WTC11 (cell line): ENCODE data around the gene ZRANB1. TPM values are rescaled to one million over a fixed set of nuclear protein-coding genes. Genes with fewer than 3 reads are reported as not detected.

ENCODE experiments used
- ATAC-seq: fragments of 200-7000 bp; cut with Tn5 transposase; 2 replicates; pipeline ENCODE4 v1.10.0; 2021; ENCODE audit warnings: mild to moderate bottlenecking, moderate library complexity
- CTCF ChIA-PET: fragments of 300-600 bp; sonication (Branson Sonifier 250); formaldehyde crosslinking; loops from one replicate; lab custom pipeline; 2021; ENCODE audit warnings: antibody characterized with exemption; lab: Charles Lee
- POLR2A ChIA-PET: fragments of 350-600 bp; sonication (Branson Sonifier 250); formaldehyde crosslinking; loops from one replicate; lab custom pipeline; 2021; ENCODE audit warnings: antibody characterized with exemption; lab: Charles Lee
- DNase-seq: peaks from one replicate; pipeline ENCODE4 v3.0.0; 2021; ENCODE audit warnings: low spot score
- H3K27ac Mint-ChIP-seq: 2 replicates; pipeline ENCODE4 v1.8.0; 2021; ENCODE audit warnings: mixed read lengths
- H3K27me3 Mint-ChIP-seq: 2 replicates; pipeline ENCODE4 v1.8.0; 2021; ENCODE audit warnings: low read depth, mild to moderate bottlenecking, moderate library complexity, mixed read lengths
- H3K36me3 Mint-ChIP-seq: 2 replicates; pipeline ENCODE4 v1.8.0; 2021; ENCODE audit warnings: mixed read lengths
- H3K4me1 Mint-ChIP-seq: 2 replicates; pipeline ENCODE4 v1.8.0; 2022; ENCODE audit warnings: mixed read lengths
- H3K4me3 Mint-ChIP-seq: 2 replicates; pipeline ENCODE4 v1.8.0; 2021; ENCODE audit warnings: mild to moderate bottlenecking, moderate library complexity, mixed read lengths
- H3K9me3 Mint-ChIP-seq: 2 replicates; pipeline ENCODE4 v1.8.0; 2021; ENCODE audit warnings: mixed read lengths
- AFF4 ChIP-seq: sonication (generic); formaldehyde crosslinking; IDR thresholded peaks from 2 replicates; pipeline ENCODE4 v1.8.1; 2023; ENCODE audit warnings: mild to moderate bottlenecking, missing genetic modification reagents, borderline replicate concordance
- AR ChIP-seq: fragments of 250-450 bp; sonication (Bioruptor Pico); IDR thresholded peaks from 2 replicates; pipeline ENCODE4 v1.9.0; 2021; ENCODE audit warnings: mild to moderate bottlenecking
- CDX4 ChIP-seq: fragments of 250-450 bp; sonication (Bioruptor Pico); IDR thresholded peaks from 2 replicates; pipeline ENCODE4 v1.9.0; 2021; ENCODE audit warnings: moderate library complexity, mild to moderate bottlenecking, inconsistent platforms, borderline replicate concordance
- CTCF ChIP-seq: fragments of 200-600 bp; IDR thresholded peaks from 2 replicates; pipeline ENCODE4 v1.8.0; 2022; ENCODE audit warnings: antibody characterized with exemption
- ETV6 ChIP-seq: sonication (generic); formaldehyde crosslinking; IDR thresholded peaks from 2 replicates; pipeline ENCODE4 v1.8.1; 2022; ENCODE audit warnings: mild to moderate bottlenecking, missing genetic modification reagents
- FOXP1 ChIP-seq: sonication (generic); formaldehyde crosslinking; IDR thresholded peaks from 2 replicates; pipeline ENCODE4 v1.8.0; 2022; ENCODE audit warnings: missing genetic modification reagents, mild to moderate bottlenecking, moderate library complexity, borderline replicate concordance
- IRF2 ChIP-seq: sonication (generic); formaldehyde crosslinking; IDR thresholded peaks from 2 replicates; pipeline ENCODE4 v1.8.0; 2022; ENCODE audit warnings: low read depth, missing genetic modification reagents, borderline replicate concordance
- JUN ChIP-seq: sonication (generic); formaldehyde crosslinking; IDR thresholded peaks from 2 replicates; pipeline ENCODE4 v1.8.0; 2023; ENCODE audit warnings: mild to moderate bottlenecking, missing genetic modification reagents
- KAT7 ChIP-seq: sonication (generic); formaldehyde crosslinking; IDR thresholded peaks from 2 replicates; pipeline ENCODE4 v1.8.1; 2023; ENCODE audit warnings: missing genetic modification reagents, mild to moderate bottlenecking, borderline replicate concordance
- MAX ChIP-seq: sonication (generic); formaldehyde crosslinking; IDR thresholded peaks from 2 replicates; pipeline ENCODE4 v1.8.0; 2022; ENCODE audit warnings: mild to moderate bottlenecking, missing genetic modification reagents
- NR2C2 ChIP-seq: sonication (generic); formaldehyde crosslinking; IDR thresholded peaks from 2 replicates; pipeline ENCODE4 v1.8.0; 2022; ENCODE audit warnings: mild to moderate bottlenecking, missing genetic modification reagents
- PRRX2 ChIP-seq: fragments of 250-450 bp; sonication (Bioruptor Pico); IDR thresholded peaks from 2 replicates; pipeline ENCODE4 v1.8.0; 2021; ENCODE audit warnings: mild to moderate bottlenecking
- RELA ChIP-seq: sonication (generic); formaldehyde crosslinking; IDR thresholded peaks from 2 replicates; pipeline ENCODE4 v1.8.1; 2022; ENCODE audit warnings: missing genetic modification reagents, mild to moderate bottlenecking, borderline replicate concordance
- SMAD3 ChIP-seq: sonication (generic); formaldehyde crosslinking; IDR thresholded peaks from 2 replicates; pipeline ENCODE4 v1.8.0; 2022; ENCODE audit warnings: missing genetic modification reagents, mild to moderate bottlenecking, borderline replicate concordance
- TEAD1 ChIP-seq: sonication (generic); formaldehyde crosslinking; IDR thresholded peaks from 2 replicates; pipeline ENCODE4 v1.8.0; 2022; ENCODE audit warnings: mild to moderate bottlenecking, missing genetic modification reagents
- ZBTB43 ChIP-seq: sonication (generic); formaldehyde crosslinking; IDR thresholded peaks from 2 replicates; pipeline ENCODE4 v1.8.1; 2023; ENCODE audit warnings: mild to moderate bottlenecking, missing genetic modification reagents
- ZNF138 ChIP-seq: sonication (generic); formaldehyde crosslinking; conservative IDR thresholded peaks from 2 replicates; pipeline ENCODE4 v1.8.1; 2022; ENCODE audit warnings: mild to moderate bottlenecking, moderate library complexity, missing genetic modification reagents
- ZNF219 ChIP-seq: sonication (generic); formaldehyde crosslinking; IDR thresholded peaks from 2 replicates; pipeline ENCODE4 v1.8.0; 2023; ENCODE audit warnings: missing genetic modification reagents, mild to moderate bottlenecking, borderline replicate concordance
- ZNF396 ChIP-seq: fragments of 250-450 bp; sonication (Bioruptor Pico); IDR thresholded peaks from 2 replicates; pipeline ENCODE4 v1.8.0; 2021; ENCODE audit warnings: mild to moderate bottlenecking, moderate library complexity, borderline replicate concordance
- ZNF512 ChIP-seq: sonication (generic); formaldehyde crosslinking; IDR thresholded peaks from 2 replicates; pipeline ENCODE4 v1.8.1; 2022; ENCODE audit warnings: missing genetic modification reagents, borderline replicate concordance
- total RNA-seq: library from RNA; stranded (reverse); gene quantifications from 3 replicates; pipeline ENCODE4 v1.2.3, GENCODE V29; 2021

ZRANB1 gene
- total RNA-seq, 1 experiment from 2014 or later: 15.9 TPM

- DNase-seq (no peak), ATAC-seq (no peak)
- Mint-ChIP-seq H3K4me3 (no peak overlapping the region), H3K4me1 (no peaks in the 10 kb centered on the region), H3K27ac (no peak overlapping the region), H3K27me3 (no peaks in the 10 kb centered on the region), H3K9me3 (no peaks in the 10 kb centered on the region), H3K36me3 (no peaks in the 10 kb centered on the region)
- POLR2A ChIA-PET: no interaction called here
- no peak for TF ChIP-seq ZBTB43 (CRISPR knock-in tag)
- TF ChIP-seq ZNF396 (CRISPR knock-in tag): no peak
- no peak for TF ChIP-seq JUN (CRISPR knock-in tag)
- no peak for TF ChIP-seq IRF2 (CRISPR knock-in tag)
- no peak for TF ChIP-seq AR (CRISPR knock-in tag)
- no peak for TF ChIP-seq NR2C2
- CTCF ChIA-PET: interaction anchor here (1.7 kb wide), 1 partner anchor 100 kb away, joined by 4 read pairs; no protein-coding TSS in a partner anchor
These were observed 49.0 kb upstream of the ZRANB1 start for GRCh38 chr10:124892905-124893304.

- CTCF ChIA-PET: no interaction called here
- Mint-ChIP-seq H3K4me1 (no peaks in the 10 kb centered on the region), H3K4me3 (no peak overlapping the region), H3K9me3 (no peaks in the 10 kb centered on the region), H3K36me3 (no peaks in the 10 kb centered on the region), H3K27ac (no peak overlapping the region), H3K27me3 (no peaks in the 10 kb centered on the region)
- ATAC-seq: no peak
- TF ChIP-seq SMAD3 (no peak), KAT7 (no peak), ZNF219 (CRISPR knock-in tag) (no peak), MAX (CRISPR knock-in tag) (no peak)
- POLR2A ChIA-PET: no interaction called here
- DNase-seq: no peak
These were observed 47.2 kb upstream of the ZRANB1 start for GRCh38 chr10:124894569-124895215.

GRCh38 chr10:124896751-124897150, 45.2 kb upstream of the ZRANB1 start:
- no peaks in the 10 kb centered on the region for H3K36me3 Mint-ChIP-seq
- no peak overlapping the region for H3K27ac Mint-ChIP-seq
- H3K4me3 Mint-ChIP-seq: no peak overlapping the region
- ATAC-seq: no peak
- DNase-seq: no peak
- CTCF ChIA-PET: no interaction called here
- H3K4me1 Mint-ChIP-seq: no peaks in the 10 kb centered on the region
- H3K9me3 Mint-ChIP-seq: no peaks in the 10 kb centered on the region
- POLR2A ChIA-PET: no interaction called here
- H3K27me3 Mint-ChIP-seq: no peaks in the 10 kb centered on the region
- no peak for TF ChIP-seq FOXP1 (CRISPR knock-in tag)
- TF ChIP-seq CDX4 (CRISPR knock-in tag): no peak
- no peak for TF ChIP-seq PRRX2 (CRISPR knock-in tag)
- no peak for TF ChIP-seq TEAD1
- no peak for TF ChIP-seq ETV6 (CRISPR knock-in tag)
- no peak for TF ChIP-seq ZNF138
- TF ChIP-seq CTCF: no peak
- TF ChIP-seq RELA (CRISPR knock-in tag): no peak
- no peak for TF ChIP-seq ZNF512 (CRISPR knock-in tag)
- no peak for TF ChIP-seq AFF4
